CD4-positive, alpha-beta T cell treated with Interleukin-15 for 1 hour (primary cell): Measurements from ENCODE around the gene MTFR1L.

ENCODE experiments used
- DNase-seq: peaks from one replicate; pipeline ENCODE4 v3.0.0-alpha.2; 2020

Gene MTFR1L

GRCh38 chr1:25864434-25864833 lies 44.7 kb downstream of the MTFR1L start:
- DNase-seq, result no peak

DNA sequence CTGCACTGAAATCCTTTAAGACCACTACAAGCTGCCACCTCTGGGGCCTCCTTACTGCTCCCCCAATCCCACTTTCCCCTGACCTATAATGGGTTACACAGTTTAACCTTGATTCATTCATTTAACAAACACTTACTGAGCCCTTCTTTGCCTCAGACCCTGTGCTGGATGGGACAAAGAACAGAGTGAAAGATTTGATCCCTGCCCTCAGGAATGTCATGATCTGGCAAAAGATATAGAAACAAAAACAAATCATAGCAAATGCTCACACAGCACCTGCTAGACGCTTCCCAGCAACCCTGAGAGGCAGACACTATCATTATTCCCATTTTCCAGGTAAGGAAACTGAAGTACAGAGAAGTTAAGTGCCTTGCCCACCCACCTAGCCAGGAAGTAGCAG lies 46.5 kb downstream of the MTFR1L start:
- no peak for DNase-seq

DNA sequence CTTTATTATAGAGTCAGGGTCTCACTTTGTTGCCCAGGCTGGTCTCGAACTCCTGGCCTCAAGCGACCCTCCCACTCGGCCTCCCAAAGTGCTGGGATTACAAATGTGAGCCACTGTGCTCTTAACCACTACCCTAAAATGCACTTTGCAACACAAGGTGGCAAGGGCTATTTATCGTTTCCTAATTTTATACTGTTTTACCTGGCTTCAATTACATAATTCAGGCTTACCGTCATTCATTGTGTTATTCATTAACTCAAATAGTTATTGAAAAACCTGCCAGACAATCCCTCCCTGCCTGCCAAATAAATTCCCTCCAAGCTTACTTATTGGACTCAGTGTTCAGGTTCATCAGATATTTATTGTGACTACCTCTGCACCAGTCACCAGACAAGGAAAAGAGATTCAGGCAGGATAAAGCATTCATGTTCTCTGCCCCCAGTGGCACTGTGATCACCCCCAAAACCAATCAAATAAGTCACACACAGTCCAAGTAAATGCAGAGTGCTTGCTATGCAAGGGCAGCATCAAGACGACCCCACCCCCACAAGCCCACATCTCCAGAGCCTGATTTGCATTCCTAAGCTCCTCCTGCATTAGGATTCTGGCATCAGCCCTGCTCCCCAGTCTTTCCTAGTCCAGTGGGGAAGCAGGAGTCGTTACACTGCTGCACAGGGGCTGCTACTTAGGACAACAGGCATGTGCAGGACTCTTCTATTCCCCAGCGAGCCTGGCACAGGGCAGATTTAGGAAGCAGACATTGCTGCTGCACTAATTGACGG lies 47.6 kb downstream of the MTFR1L start:
- DNase-seq, result no peak

DNA sequence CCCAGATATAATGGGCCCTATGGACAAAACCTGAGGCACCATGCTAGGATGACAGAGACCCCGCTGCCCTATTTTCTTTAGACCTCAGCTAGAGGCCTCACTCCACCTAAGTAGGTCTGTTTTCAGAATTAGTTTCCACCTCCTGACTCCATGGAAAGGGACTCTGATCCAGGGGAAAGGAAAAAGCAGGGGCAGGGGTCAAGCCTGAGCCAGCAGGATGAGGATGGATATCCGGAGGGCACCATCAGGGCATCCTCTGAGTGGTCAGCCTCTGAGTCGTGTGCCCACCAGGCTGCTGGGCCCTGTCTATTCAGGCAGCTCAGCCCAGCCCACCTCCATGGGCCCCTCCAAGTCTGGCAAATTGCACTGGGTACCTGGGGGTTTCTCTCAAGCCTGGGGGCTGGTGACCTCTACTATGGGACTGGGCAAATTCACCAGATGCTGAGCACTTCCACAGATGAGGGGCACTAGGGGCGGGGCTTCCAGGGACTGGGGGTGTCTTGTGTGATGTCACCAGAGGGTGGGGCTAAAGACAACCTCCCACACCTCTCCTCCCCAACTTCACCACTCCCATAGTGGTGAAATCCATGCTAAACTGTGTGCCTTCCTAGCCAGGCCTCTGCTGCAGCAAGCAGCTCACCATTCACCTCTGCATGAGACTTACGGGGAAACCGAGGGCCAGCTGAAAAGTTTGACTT lies 50.3 kb downstream of the MTFR1L start:
- DNase-seq, result no peak

DNA sequence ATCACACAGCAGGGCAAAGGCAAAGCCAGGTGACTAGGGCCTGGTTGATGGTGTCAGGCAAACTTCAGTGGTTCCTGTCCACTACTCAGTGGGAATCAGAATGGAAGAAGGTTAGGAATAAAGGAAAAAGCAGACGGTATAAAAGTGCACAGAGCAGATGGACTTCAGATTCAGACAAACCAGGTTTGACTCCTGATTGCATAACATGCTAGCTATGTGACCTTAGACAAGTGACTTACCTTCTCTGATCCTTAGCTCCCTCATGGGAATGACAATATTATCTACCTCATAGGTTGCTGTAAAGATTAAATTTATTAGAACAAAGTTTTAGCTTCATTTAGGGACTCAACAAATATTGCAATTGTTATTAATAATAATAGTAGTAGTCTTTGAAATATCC lies 50.9 kb downstream of the MTFR1L start:
- DNase-seq, result no peak

DNA sequence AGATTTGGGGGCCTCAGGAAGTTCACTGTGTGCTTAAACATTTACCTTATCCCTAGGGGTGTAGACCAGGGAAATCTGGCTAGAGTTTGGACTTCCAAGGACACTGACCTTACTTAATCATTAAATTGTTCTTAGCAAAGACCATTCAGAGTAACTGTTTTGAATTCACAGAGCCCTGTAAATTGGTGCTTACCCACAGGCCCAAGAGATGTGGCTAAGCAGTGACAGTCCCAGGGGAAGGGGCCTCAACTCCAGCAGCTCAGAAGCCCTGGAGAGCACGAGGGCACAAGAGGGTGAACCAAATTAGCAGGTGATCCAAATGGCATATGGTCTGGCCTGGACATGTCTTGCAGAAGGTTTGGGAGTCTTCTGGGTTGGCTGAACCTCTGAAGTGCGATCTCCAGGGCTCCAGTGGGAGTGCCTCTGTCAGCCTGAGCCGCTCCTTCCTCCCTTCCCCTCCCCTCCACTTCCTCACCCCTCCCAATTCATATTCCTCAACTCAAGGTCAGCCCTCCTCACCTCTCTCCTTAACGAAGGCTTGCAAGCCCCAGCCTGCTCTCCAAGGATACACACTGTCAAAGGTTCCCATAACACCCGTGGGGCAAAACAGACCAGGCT lies 51.4 kb downstream of the MTFR1L start:
- no peak for DNase-seq

GRCh38 chr1:25871704-25872494 lies 52.1 kb downstream of the MTFR1L start:
- DNase-seq, result no peak

- DNase-seq, result no peak
These were observed 53.0 kb downstream of the MTFR1L start for GRCh38 chr1:25872713-25873112.

- DNase-seq, result no peak
These were observed 53.4 kb downstream of the MTFR1L start for GRCh38 chr1:25873120-25873519.

DNA sequence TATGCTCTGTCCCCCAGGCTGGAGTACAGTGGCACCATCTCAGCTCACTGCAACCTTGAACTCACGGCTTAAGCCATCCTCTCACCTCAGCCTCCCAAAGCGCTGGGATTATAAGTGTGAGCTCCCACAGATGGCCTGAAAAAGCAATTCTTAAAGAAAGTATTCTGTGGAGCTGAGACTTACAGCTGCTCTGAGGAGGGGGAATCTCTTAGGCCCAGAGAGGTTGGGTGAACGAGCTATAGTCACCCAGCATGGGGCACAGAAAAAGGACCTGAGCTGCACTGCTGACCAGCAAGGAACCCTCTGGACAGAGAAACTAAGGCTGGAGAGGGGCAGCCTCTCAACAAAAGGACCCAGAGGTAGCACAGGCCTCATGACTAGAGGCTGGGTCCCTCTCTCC lies 54.5 kb downstream of the MTFR1L start:
- DNase-seq, result no peak

DNA sequence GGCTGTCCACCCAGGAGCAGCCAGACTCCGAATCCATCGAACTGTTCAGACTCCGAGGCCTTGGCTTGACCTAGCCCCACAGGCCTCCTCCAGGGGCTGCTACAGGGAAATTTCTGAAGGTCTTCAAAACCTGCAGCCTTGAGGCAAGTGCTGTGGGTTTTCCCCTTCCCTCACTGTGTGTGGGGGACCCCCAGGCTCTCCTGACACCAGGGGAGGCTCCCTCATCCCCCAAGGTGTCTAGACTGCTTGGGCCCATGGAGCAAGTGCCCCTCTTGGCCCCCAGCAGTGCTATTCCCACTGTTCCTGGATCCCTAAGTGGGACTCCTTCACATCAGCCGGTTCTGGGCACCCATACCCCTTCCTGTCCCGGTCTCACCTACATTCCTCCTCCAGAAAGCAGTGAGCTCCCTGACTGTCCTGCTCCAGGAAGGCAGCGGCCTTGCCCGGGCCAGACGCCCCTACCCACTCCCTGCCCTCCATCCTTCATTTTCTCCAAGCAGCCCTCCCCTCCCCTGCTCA lies 54.9 kb downstream of the MTFR1L start:
- no peak for DNase-seq

DNA sequence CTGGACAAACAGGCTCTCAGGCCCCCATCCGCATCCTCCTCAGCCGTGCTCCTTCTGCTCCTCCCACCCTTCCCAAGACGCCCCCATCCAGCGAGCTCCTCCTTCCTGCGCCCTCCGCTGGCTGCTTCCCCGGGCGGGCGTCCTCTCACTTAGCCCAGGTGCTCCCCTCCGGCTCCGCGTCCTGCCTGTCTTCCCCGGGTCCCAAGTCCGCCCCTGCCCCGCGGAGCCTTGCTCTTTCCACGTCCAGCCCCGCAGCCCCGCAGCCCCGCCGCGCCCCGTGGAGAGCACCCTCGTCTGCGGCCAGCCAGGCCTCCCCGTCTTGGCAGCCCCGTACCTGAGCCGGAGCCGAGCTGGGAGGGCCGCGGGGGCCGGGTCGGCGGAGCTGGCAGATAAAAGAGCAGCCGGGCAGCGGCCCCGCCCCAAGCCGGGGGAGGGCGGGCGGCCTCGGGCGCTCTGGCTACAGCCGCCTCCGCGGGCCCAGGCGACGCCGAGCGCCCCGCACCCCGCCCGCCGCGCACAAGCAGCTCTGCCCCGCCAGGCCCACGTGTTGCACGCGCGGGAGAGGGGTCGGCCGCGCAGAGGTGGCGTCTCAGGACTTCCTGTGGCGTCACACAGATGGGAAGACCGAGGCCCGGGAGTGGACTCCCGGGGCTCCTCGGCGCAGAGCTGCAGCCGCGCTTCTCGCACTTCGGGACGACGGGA lies 55.6 kb downstream of the MTFR1L start, which contains the start of gene PAQR7:
Gene PAQR7, minus strand, starts transcription at position 555 of the 702 bp plus-strand sequence. CDS start 11,869 bp downstream, outside the sequence.
- peak; percentile 62 for DNase-seq

DNA sequence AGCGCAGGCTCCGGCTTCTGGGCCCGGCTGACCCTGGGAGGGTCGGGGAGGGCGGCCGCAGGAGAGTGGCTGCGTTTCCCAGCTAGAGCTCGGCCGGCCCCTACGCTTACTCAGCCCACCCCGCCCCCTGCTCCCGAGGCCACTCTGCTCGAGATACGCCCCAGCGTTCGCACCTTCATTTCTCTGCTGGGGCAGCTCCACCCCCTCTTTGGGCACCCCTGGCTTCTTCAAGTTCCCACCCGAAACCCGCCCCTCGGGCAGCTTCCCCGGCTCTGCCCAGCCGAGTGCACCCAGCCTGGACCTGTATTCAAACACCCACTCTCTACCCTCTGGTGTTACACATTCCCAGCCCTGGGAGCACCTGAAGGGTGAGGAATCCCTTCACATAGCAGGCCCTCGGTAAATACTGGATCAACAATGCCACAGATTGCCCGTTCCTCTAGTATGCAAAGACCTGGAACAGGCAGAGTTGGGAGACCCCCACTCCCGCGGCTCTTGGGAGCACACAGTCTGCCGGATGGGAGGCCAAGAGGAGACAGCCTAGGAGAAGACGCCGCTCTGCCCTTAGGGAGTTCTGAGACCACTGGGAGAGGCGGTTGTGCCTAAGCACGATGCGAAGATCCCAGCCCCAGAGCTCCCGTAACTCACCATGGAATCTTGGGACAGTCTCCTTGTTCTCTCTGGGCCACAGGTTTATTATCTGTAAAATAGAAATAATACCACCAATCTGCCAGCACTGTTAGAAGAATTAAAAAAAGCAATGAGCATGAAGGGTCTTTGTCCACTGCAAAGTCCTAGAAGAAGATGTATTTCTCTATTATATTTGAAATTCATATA lies 56.3 kb downstream of the MTFR1L start:
- no peak for DNase-seq

DNA sequence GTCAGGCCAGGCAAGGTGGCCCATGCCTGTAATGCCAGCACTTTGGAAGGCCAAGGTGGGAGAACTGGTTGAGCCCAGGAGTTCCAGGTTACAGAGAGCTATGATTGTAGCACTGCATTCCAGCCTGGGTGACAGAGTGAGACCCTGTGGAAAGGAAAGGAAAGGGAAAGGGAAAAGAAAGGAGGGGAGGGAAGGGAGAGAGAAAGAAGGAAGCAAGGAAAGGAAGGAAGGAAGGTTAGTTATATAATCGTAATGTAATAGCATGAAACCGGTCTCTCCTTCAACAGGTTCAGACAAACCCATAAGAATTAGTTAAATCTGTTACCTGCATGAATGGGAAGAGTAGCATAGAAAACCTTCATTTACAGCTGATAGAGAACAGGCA lies 56.9 kb downstream of the MTFR1L start:
- DNase-seq, result no peak

GRCh38 chr1:25877155-25877554 lies 57.4 kb downstream of the MTFR1L start:
- no peak for DNase-seq

- DNase-seq, result no peak
These were observed 58.9 kb downstream of the MTFR1L start for GRCh38 chr1:25878690-25879089.

- DNase-seq, result no peak
These were observed 59.9 kb downstream of the MTFR1L start for GRCh38 chr1:25879675-25880074.

DNA sequence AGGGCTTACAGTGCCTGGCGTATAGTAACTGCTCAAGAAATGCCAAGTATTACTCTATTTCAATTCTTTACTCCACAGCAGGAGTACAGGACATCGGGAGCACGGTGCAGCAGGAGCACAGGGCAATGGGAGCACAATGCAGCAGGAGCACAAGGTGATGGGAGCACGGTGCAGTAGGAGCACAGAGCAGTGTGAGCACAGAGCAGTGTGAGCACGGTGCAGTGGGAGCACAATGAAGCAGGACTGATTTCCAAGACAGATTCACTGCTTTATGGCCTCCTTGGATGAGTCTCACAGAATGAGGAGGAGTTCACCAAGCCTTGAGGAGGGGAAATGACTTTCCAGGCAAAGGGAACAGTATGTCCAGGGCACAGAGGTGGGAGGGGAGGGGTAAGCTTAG lies 60.8 kb downstream of the MTFR1L start:
- DNase-seq, result no peak

DNA sequence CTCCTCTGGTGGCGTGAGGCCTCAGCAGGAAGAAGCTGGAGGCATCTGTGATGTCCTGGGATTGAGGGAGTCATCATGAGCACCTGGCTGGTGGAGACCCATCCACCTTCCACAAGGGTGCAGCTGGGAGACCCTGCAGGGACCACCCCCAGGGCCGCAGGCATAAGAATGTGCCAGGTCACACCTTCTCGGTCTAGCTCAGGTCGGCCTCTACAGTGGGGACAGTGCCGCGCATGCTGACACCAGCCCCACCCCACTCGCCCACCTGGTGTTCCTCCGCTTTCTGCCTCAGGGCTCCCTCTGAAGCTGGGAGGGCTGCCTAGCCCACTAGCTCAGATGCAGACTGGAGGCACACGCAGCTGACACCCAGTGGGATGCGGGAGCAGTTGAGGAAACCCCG lies 61.5 kb downstream of the MTFR1L start:
- DNase-seq, result no peak
